Progenitor cell of endocrine pancreas (in vitro differentiated cells): ENCODE data around the gene C1QTNF5. TPM values are rescaled to one million over a fixed set of nuclear protein-coding genes. Genes with fewer than 3 reads are reported as not detected.
A peak's percentile ranks its signal among the peaks of the same experiment; 100 is the strongest.

Experiments
- DNase-seq: peaks from one replicate; pipeline ENCODE4 v3.0.0; 2021; ENCODE audit warnings: low spot score; ENCODE audit not compliant: unreplicated experiment
- H3K27ac Mint-ChIP-seq: 2 replicates; pipeline ENCODE4 v1.8.0; 2021; ENCODE audit warnings: mild to moderate bottlenecking, moderate library complexity, mixed read lengths
- H3K27me3 Mint-ChIP-seq: 2 replicates; pipeline ENCODE4 v1.8.0; 2021; ENCODE audit warnings: mixed read lengths
- H3K36me3 Mint-ChIP-seq: 2 replicates; pipeline ENCODE4 v1.8.0; 2022; ENCODE audit warnings: mixed read lengths; ENCODE audit not compliant: insufficient read depth
- H3K4me1 Mint-ChIP-seq: 2 replicates; pipeline ENCODE4 v1.8.0; 2021; ENCODE audit warnings: low read depth, mixed read lengths
- H3K4me3 Mint-ChIP-seq: 2 replicates; pipeline ENCODE4 v1.8.0; 2021; ENCODE audit warnings: low read depth, mild to moderate bottlenecking, moderate library complexity, mixed read lengths
- H3K9me3 Mint-ChIP-seq: 2 replicates; pipeline ENCODE4 v1.8.0; 2021; ENCODE audit warnings: low read depth, mixed read lengths
- total RNA-seq: library from RNA; stranded (reverse); gene quantifications from 2 replicates; pipeline ENCODE4 v1.2.1, GENCODE V29; 2021
- TF ChIP-seq, protein P1 (sequence below): fragments of 200-600 bp; sonication (generic); IDR thresholded peaks from one replicate; pipeline ENCODE4 v1.5.0; 2021; ENCODE audit warnings: antibody characterized with exemption, mild to moderate bottlenecking; ENCODE audit not compliant: unreplicated experiment

C1QTNF5 gene
- total RNA-seq, 1 donor from 2014 or later = 0.31 TPM

DNA sequence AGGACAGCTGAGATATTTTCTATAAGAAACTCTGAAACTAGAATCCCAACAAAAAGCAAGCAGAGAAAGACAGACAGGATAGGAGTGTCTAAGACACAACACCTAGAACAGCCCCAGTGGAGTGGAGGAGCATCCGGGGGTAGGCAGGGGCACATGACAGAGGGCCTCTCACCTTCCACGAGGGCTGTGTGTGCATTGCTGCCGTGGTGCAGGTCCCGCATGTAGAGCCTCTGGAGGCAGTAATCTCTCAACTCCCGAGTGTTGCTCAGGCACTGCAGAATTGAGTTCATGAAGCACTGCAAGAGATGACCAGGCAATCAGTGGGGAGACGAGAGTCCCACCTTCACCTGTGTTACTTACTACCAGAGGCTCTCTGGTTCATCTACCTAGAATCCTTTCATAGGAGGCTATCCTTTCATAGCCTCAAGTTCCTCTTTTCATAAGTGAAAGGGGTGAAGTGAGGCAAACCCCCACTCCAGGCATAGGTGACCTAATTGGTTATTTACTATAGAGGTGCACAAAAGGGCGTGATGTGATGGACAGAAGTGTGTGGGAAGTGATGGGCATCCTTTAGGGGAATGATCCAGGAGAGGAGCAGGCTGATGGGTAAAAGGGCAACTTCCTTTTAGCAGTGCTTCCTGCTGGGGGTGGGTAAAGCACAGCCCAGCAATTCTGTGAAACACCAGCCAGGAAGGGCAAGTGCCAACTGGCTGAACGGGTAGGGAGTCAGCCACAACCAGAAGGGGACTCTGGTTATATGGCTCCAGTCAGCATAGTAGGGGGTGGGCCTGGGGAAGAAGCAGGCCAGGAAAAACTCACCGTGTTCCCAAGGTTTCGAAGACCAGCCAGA is 18.9 kb upstream of the C1QTNF5 start:
- Mint-ChIP-seq H3K9me3 (no peaks in the 10 kb centered on the region), H3K27ac (no peak overlapping the region), H3K27me3 (peaks cover 39% of the 10 kb centered on the region), H3K4me3 (no peak overlapping the region), H3K4me1 (peaks cover 28% of the 10 kb centered on the region), H3K36me3 (no peaks in the 10 kb centered on the region)
- TF ChIP-seq, protein P1, sequence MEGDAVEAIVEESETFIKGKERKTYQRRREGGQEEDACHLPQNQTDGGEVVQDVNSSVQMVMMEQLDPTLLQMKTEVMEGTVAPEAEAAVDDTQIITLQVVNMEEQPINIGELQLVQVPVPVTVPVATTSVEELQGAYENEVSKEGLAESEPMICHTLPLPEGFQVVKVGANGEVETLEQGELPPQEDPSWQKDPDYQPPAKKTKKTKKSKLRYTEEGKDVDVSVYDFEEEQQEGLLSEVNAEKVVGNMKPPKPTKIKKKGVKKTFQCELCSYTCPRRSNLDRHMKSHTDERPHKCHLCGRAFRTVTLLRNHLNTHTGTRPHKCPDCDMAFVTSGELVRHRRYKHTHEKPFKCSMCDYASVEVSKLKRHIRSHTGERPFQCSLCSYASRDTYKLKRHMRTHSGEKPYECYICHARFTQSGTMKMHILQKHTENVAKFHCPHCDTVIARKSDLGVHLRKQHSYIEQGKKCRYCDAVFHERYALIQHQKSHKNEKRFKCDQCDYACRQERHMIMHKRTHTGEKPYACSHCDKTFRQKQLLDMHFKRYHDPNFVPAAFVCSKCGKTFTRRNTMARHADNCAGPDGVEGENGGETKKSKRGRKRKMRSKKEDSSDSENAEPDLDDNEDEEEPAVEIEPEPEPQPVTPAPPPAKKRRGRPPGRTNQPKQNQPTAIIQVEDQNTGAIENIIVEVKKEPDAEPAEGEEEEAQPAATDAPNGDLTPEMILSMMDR = no peak
- no peak for DNase-seq

DNA sequence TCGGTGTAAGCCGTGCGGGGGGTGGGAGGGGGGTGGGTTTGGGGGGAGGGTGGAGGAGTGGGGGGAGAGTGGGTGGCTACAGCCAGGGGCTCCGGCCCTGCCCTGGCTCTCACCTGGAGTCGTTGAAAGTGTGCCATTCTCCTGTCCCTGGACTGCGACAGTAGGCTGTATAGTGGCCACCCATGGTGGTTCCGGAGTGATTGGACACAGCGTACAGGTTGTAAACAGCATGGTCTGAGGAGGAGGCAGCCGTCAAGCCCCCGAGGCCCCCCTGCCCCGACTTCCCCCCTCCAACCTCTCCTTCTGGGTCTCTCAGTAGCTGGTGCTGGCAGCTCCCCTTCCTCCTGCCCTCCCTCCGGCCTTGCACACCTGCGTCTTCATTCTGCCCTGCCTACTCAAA is 16.4 kb upstream of the C1QTNF5 start:
- Mint-ChIP-seq H3K36me3 (no peaks in the 10 kb centered on the region), H3K9me3 (no peaks in the 10 kb centered on the region), H3K4me3 (peak overlapping the region; percentile 68), H3K4me1 (peaks cover 22% of the 10 kb centered on the region), H3K27ac (no peak overlapping the region), H3K27me3 (peaks cover 28% of the 10 kb centered on the region)
- DNase-seq = no peak
- TF ChIP-seq, protein P1 = no peak

DNA sequence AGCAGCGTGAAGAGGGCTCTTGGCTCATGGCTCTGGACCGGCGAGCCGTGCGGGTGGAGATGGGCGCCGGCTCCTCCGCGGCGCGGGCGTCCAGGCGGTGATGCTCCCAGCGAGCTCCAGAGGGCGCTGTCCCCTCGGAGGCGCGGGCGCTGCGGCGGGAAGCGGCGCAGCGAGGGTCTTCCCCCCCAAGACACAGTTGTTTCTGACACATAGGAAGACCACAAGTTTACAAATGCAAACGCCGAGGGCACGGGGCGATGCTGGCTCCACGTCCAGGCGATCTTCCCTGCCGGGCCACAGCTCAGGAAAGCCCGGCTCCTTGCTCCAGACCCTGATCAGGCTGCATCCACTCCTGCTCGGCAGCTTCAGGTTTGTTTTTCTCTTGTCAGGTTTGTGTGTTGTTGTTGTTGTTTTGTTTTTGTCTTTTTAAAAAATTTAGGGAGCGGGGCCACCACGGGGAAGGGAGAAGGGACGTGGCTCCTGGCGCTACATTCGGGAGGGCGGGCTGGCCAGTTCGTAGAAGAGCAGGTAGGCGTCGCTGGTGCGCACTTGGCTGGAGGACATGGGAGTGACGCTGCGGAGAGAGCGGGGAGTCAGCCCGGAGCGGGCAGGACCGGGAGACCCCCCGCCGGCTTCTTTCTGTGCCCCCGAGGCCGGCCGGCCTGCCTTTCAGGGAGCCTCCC is 15.8 kb upstream of the C1QTNF5 start:
- TF ChIP-seq, protein P1 = peak; percentile 89
- peak; percentile 58 for DNase-seq
- H3K36me3 Mint-ChIP-seq = no peaks in the 10 kb centered on the region
- H3K27ac Mint-ChIP-seq = no peak overlapping the region
- peaks cover 16% of the 10 kb centered on the region for H3K4me1 Mint-ChIP-seq
- H3K9me3 Mint-ChIP-seq = no peaks in the 10 kb centered on the region
- H3K27me3 Mint-ChIP-seq = peaks cover 32% of the 10 kb centered on the region
- peak overlapping the region; percentile 80 for H3K4me3 Mint-ChIP-seq

DNA sequence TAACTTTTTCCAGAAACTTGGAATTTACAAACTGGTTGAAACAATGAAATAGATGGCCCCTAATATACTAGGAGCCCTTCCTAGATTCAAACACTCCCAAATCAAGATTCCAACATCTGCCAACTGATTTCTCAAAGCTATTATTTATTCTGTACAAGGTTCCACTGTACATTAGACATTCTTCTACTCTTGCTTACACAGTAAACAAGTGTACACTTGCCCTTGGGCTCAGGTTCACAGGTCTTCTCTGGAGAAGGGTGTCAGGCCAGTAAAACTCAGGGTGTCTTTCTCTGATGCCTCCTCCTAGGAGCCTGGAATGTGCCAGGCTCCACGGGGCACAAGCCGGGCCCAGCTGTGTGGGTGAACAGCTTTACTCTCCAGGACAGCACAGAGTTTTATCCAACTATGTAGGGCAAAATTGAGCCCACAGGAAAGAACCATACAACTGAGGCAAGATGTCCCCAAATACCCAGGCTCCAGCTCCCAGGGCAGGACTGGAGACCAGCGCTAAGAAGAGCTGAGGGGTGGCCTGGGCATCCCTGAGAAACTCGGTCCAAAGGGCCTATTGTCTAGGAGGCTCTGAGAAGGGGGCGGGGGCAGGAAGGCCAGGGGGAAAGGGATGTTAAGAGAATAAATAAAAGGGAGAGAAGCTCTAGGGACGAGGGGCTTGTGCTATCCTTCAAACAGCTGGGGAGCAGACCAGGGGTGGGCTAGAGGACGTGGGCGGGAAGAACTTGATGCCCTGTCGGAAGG is 14.6 kb upstream of the C1QTNF5 start:
- Mint-ChIP-seq H3K9me3 (no peaks in the 10 kb centered on the region), H3K4me1 (peaks cover 8% of the 10 kb centered on the region), H3K4me3 (no peak overlapping the region), H3K36me3 (no peaks in the 10 kb centered on the region), H3K27me3 (peaks cover 38% of the 10 kb centered on the region), H3K27ac (no peak overlapping the region)
- TF ChIP-seq, protein P1 = no peak
- DNase-seq = no peak

DNA sequence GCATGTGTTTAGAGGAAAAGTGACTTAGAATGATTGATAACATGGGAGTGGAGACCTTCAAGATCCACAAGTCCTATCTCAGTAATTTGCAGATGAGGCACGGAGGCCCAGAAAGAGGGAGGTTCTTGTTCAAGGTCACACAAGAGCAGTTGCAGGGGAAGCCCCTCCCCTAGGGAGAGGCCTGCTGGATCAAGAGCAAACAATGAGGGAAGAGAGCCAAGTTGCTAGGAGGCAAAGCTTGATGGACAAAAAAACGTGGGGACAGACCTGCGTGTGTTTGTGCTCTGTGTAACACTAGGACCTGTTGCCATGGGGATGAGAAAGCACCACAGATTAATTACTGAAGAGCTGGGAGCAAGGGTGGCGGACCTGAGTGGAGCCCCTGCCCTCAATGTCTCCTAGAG is 12.2 kb upstream of the C1QTNF5 start:
- Mint-ChIP-seq H3K27ac (no peak overlapping the region), H3K36me3 (no peaks in the 10 kb centered on the region), H3K4me1 (peaks cover 8% of the 10 kb centered on the region)

More for the DNA sequence above, 12.2 kb upstream of the C1QTNF5 start:
- Mint-ChIP-seq H3K9me3 (no peaks in the 10 kb centered on the region), H3K4me3 (no peak overlapping the region), H3K27me3 (peaks cover 39% of the 10 kb centered on the region)
- no peak for DNase-seq
- TF ChIP-seq, protein P1 = no peak
